Kidney epithelial cell (primary cell): ENCODE results near the gene ENG. TPM values are rescaled to one million over a fixed set of nuclear protein-coding genes. Genes with fewer than 3 reads are reported as not detected.

Source experiments
- DNase-seq: peaks from one replicate; pipeline ENCODE4 v3.0.0-alpha.2; 2010; ENCODE audit warnings: low read depth
- H3K27me3 ChIP-seq: 2 replicates; pipeline ENCODE4 v1.6.0; 2011; ENCODE audit warnings: low read length; ENCODE audit not compliant: control insufficient read depth, insufficient read depth
- H3K36me3 ChIP-seq: 2 replicates; pipeline ENCODE4 v1.5.1; 2011; ENCODE audit warnings: low read length; ENCODE audit not compliant: control insufficient read depth, insufficient read depth
- H3K4me3 ChIP-seq: 2 replicates; pipeline ENCODE4 v1.5.1; 2011; ENCODE audit warnings: low read depth, mild to moderate bottlenecking, control low read depth, low read length
- CTCF ChIP-seq: IDR thresholded peaks from 2 replicates; pipeline ENCODE4 v1.5.1; 2011; ENCODE audit warnings: mild to moderate bottlenecking, moderate library complexity, low read length, control low read depth, inconsistent platforms; ENCODE audit not compliant: insufficient read depth, poor library complexity, severe bottlenecking
- total RNA-seq: library from RNA; depleted of rRNA; stranded (reverse); fragments of >200 nt; gene quantifications from 2 replicates; pipeline ENCODE4 v1.2.3, GENCODE V29; 2015

The ENG gene
- total RNA-seq, 1 donor from 2014 or later, result 3.4 TPM

DNA sequence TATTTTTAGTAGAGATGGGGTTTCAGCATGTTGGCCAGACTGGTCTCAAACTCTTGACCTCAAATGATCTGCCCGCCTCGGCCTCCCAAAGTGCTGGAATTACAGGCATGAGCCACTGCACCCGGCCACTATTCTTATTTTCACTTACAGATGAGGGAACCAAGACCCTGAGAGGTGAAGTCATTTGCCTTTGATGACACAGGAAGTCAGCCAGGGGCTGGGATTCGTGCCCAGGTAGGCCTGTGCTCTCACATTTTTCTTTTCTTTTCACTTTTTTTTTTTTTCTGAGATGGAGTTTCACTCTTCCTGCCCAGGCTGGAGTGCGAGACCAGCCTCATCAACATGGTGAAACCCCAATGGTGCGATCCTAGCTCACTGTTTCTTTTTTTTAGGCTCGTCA, 22.2 kb downstream of the ENG start:
- no peaks in the 10 kb centered on the region for H3K36me3 ChIP-seq
- no peak overlapping the region for H3K4me3 ChIP-seq
- TF ChIP-seq CTCF, result no peak
- no peaks in the 10 kb centered on the region for H3K27me3 ChIP-seq
- DNase-seq, result no peak

- Histone ChIP-seq H3K27me3 (no peaks in the 10 kb centered on the region), H3K36me3 (no peaks in the 10 kb centered on the region), H3K4me3 (no peak overlapping the region)
- no peak for DNase-seq
- TF ChIP-seq CTCF, result no peak
These were observed 25.1 kb downstream of the ENG start for GRCh38 chr9:127829205-127829906.

GRCh38 chr9:127828262-127829031, 26.0 kb downstream of the ENG start:
- TF ChIP-seq CTCF, result no peak
- no peak for DNase-seq

GRCh38 chr9:127826253-127826913, 28.1 kb downstream of the ENG start:
- no peak for DNase-seq
- no peak for TF ChIP-seq CTCF
- no peaks in the 10 kb centered on the region for H3K27me3 ChIP-seq
- H3K4me3 ChIP-seq, result no peak overlapping the region
- no peaks in the 10 kb centered on the region for H3K36me3 ChIP-seq

More at GRCh38 chr9:127828262-127829031, 26.0 kb downstream of the ENG start:
- no peaks in the 10 kb centered on the region for H3K36me3 ChIP-seq
- H3K27me3 ChIP-seq, result no peaks in the 10 kb centered on the region
- no peak overlapping the region for H3K4me3 ChIP-seq

- H3K36me3 ChIP-seq, result no peaks in the 10 kb centered on the region
- TF ChIP-seq CTCF, result peak; percentile 54
- H3K4me3 ChIP-seq, result no peak overlapping the region
- DNase-seq, result no peak
- no peaks in the 10 kb centered on the region for H3K27me3 ChIP-seq
These were observed 29.0 kb downstream of the ENG start for GRCh38 chr9:127825319-127826051.
